Measurements from ENCODE around the gene EIF4H.

DNA sequence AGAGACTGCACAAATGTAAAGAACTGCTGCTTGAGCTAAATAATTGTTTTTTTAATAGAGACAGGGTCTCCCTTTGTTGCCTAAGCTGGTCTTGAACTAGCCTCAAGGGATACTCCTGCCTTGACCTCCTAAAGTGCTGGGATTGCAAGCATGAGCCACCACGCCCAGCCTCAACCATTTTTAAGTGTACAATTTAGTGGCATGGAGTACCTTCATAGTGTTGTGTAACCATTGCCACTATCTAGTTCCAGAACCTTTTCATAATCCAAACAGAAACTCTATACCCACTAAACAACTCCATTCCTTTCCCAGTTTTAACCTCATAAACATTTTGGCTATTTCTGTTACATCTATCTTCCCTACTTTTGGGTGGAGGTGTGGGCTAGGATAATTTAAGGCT lies 6.7 kb downstream of the EIF4H start:
- TF ChIP-seq SP1 (IDR thresholded peaks at IDR 0.05) = no peak
- no peak for TF ChIP-seq FOXK2 (IDR thresholded peaks at IDR 0.05)
- no peak for TF ChIP-seq FOXM1 (IDR thresholded peaks at IDR 0.05; ENCODE audit: borderline replicate concordance)
- TF ChIP-seq SUZ12 (IDR thresholded peaks at IDR 0.05) = no peak
- no peak for TF ChIP-seq BHLHE40 (IDR thresholded peaks at IDR 0.05; ENCODE audit: borderline replicate concordance)
- TF ChIP-seq FOXA1 (IDR thresholded peaks at IDR 0.05) = no peak
- no peak for TF ChIP-seq L3MBTL2 (conservative IDR thresholded peaks at IDR 0.05)
- TF ChIP-seq LEF1 (IDR thresholded peaks at IDR 0.05; ENCODE audit: borderline replicate concordance) = no peak
